ENCODE measurements around the gene FBXO36.

GRCh38 chr2:229952256-229952835 is 30.0 kb downstream of the FBXO36 start:
- no peak for TF ChIP-seq CTCF (IDR thresholded peaks at IDR 0.05)
- no peak for TF ChIP-seq POLR2AphosphoS5 (IDR thresholded peaks at IDR 0.05)
- TF ChIP-seq POLR2A (IDR thresholded peaks at IDR 0.05): no peak
